Mononuclear cell (primary cell): ENCODE measurements around the gene CAMK2A. TPM values are rescaled to one million over a fixed set of nuclear protein-coding genes. Genes with fewer than 3 reads are reported as not detected.
"Not testable (repeated sequence)": the region's sequence is repeated elsewhere in the genome, so short reads cannot be mapped to it uniquely, and the experiment has no call there.

Experiments
- H3K27me3 ChIP-seq: 2 replicates; pipeline ENCODE4 v1.6.0; 2011; ENCODE audit warnings: low read length, control low read depth; ENCODE audit not compliant: insufficient read depth
- H3K4me1 ChIP-seq: 2 replicates; pipeline ENCODE4 v1.5.1; 2011; ENCODE audit warnings: mild to moderate bottlenecking, low read length, control low read depth; ENCODE audit not compliant: insufficient read depth
- H3K4me3 ChIP-seq: 2 replicates; pipeline ENCODE4 v1.5.1; 2011; ENCODE audit warnings: mild to moderate bottlenecking, low read length, moderate library complexity
- H3K9me3 ChIP-seq: 2 replicates; pipeline ENCODE4 v1.5.1; 2011; ENCODE audit warnings: low read depth, mild to moderate bottlenecking, control low read depth, low read length
- total RNA-seq: library from RNA; depleted of rRNA; stranded (reverse); fragments of >200 nt; gene quantifications from one replicate; pipeline ENCODE4 v1.2.3, GENCODE V29; 2012

The CAMK2A gene
- total RNA-seq, 1 donor, result 0.94 TPM

DNA sequence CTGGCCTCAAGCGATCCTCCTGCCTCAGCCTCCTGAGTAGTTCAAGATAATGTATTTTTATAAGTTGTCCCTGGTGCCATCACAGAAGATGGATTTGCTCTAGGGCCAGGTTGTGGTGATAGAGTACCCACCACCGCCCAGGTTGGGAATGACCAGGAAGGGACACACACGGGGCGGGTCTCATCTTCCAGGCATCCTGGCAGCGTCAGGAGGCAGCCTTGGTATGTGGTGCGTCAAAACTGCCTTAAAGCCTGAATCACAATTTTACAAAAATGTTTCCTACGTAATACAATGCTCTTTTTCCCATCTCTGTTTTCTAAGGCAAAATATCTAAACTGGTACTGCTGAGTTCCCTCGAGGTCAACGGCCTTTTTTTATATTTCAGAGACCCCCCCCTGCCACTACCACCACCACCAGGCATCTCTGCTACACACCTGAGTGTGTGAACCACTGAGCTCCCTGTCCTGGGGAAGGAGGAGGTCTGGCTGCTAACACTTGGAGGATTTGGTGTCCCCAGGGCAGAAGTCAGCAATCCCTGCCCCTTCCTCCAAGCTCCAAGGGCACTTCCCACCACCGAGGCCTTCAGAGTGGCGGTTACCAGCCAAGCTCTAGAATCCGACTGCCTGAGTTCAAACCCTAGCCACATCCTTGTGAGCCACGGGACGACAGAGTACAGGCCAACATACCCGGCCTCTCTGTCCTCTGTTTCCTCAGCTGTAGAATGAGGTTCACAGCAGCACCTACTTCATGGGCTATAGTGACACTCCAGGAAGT is 52.4 kb downstream of the CAMK2A start:
- Histone ChIP-seq H3K4me3 (no peak overlapping the region), H3K4me1 (peaks cover 10% of the 10 kb centered on the region), H3K27me3 (no peaks in the 10 kb centered on the region), H3K9me3 (no peaks in the 10 kb centered on the region)

DNA sequence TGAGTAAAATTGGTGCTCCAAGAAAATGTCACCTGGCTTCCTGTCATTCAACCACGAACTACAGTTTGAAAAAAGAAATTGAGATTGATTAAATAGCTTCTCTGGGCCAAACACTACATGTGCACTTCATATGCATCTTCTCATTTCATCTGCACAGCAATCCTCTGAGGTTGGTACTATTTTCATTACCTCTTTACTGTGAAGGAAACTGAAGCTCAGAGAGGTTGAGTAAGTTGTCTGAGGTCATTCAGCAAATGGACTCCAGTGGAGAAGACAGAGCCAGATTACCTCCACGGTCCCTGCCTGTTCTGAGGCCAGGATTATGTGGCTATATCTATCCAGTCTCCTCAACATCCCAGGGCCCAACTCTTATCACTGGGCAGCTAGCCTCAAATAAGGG is 53.3 kb downstream of the CAMK2A start:
- Histone ChIP-seq H3K4me3 (no peak overlapping the region), H3K27me3 (no peaks in the 10 kb centered on the region), H3K9me3 (no peaks in the 10 kb centered on the region), H3K4me1 (peaks cover 10% of the 10 kb centered on the region)

DNA sequence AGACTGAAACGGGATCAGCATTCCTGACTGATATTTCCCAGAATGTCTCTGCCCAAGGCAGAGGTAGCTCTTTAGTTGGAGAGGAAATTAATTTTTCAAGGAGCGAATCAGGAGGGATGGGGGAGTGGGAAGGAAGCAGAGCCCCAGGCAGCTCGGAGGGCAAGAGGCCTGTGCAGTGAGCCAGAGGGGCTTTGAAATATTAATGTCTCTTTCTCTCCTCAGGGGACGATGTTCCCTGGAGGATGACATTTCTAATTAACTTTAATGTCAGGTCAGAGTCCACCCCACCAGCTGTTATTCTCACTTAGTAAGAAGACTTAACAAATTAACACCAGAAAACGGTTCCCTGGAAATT is 54.1 kb downstream of the CAMK2A start:
- peaks cover 10% of the 10 kb centered on the region for H3K4me1 ChIP-seq

DNA sequence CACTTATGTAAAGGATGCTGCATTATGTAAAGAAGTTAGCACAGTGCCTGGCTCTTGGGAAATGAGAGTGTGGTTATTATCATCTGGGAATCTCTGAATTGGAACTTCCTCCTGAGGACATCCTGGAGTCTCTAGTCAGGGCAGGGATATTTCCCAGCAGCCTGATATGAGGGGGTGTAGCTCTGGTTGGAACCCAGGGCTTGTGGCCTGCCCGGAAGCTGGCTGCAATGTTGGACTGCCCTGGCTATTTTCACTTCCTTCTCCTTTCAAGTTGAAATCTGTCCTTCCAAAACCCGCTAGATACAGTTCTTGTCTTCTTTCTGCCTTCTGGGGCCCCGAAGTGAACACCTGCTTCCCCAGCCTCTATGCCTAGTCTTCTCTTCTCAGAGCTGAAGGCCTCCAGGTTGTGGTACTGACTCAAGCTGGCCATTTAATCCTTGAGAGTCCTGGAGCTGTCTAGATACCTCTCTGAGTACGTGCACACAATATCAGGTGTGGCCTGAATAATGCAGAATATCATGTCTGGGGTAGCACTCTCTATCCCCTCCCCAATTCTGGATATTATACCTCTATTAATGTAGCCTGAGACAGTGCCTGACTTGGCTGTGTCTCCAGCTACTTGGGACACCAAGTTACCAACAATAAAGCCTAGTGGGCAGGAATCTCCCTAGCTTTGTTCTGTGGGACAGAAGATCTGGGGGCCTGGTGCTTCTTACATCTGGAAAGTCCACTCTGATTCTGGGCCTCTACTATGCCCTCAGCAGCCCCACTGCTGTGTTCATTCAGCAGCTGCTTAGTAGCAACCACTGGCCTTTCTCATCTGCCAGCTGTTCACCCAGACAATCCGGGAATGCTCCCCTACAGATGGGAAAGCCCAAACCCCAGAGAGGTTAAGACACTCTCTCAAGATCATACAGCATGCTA is 54.7 kb downstream of the CAMK2A start:
- H3K4me1 ChIP-seq, result peaks cover 10% of the 10 kb centered on the region
- H3K9me3 ChIP-seq, result no peaks in the 10 kb centered on the region
- no peaks in the 10 kb centered on the region for H3K27me3 ChIP-seq
- no peak overlapping the region for H3K4me3 ChIP-seq

More for the DNA sequence above, 54.1 kb downstream of the CAMK2A start:
- no peaks in the 10 kb centered on the region for H3K9me3 ChIP-seq
- no peak overlapping the region for H3K4me3 ChIP-seq
- H3K27me3 ChIP-seq, result no peaks in the 10 kb centered on the region

DNA sequence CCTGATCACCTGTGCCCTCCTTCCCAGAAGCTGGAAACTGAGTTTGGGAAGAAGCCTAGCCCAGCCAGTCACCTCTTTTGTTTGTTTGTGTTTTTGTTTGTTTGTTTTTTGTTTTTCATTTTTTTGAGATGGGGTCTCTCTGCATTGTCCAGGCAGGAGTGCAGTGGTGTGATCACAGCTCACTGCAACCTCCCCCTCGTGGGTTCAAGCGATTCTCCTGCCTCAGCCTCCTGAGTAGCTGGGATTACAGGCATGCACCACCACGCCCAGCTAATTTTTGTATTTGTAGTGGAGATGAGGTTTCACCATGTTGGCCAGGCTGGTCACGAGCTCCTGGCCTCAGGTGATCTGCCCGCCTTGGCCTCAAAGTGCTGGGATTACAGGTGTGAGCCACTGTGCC is 55.9 kb downstream of the CAMK2A start:
- not testable (repeated sequence) for H3K4me3 ChIP-seq, H3K4me1 ChIP-seq, H3K27me3 ChIP-seq, H3K9me3 ChIP-seq

DNA sequence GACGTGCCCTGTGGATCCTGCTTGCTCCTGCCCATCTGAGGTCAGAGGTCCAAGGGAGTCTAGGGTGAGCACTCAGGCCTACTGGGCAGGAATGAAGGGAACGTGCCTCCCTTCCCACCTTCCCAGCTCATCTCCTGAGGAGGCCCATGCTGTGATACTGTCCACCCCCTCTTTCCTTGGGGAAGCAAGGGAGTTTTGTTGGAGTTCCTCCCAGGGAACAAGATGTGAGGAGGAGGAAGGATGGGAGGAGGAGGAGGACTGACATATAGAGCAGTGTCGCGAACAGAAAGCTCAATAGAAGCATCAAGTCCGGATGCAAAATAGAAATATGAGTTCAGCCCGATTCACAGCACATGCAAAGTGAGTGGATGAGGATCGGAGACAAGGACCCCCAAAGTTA is 58.7 kb downstream of the CAMK2A start:
- H3K9me3 ChIP-seq, result no peaks in the 10 kb centered on the region
- H3K4me1 ChIP-seq, result peaks cover 10% of the 10 kb centered on the region
- no peak overlapping the region for H3K4me3 ChIP-seq
- H3K27me3 ChIP-seq, result no peaks in the 10 kb centered on the region

DNA sequence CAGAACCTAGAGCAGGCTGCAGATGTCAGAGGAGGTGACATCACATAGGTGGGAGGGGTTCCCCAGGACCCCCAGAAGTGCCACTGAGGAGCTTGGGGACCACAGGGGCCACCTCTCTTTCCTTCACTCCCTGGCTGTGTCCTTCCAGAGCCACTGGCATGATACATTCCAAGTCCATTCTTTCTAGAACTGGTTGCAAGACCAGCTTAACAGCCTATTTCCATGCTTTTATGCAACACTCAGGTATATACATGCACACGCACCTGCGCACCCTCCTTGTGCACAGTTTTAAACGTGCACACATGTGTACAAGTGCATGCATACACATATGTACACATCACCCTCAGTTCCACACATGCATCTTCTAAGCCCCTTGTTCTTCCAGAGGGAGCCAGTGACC is 60.0 kb downstream of the CAMK2A start:
- no peaks in the 10 kb centered on the region for H3K9me3 ChIP-seq
- H3K27me3 ChIP-seq, result no peaks in the 10 kb centered on the region
- no peak overlapping the region for H3K4me3 ChIP-seq
- H3K4me1 ChIP-seq, result peaks cover 2% of the 10 kb centered on the region

DNA sequence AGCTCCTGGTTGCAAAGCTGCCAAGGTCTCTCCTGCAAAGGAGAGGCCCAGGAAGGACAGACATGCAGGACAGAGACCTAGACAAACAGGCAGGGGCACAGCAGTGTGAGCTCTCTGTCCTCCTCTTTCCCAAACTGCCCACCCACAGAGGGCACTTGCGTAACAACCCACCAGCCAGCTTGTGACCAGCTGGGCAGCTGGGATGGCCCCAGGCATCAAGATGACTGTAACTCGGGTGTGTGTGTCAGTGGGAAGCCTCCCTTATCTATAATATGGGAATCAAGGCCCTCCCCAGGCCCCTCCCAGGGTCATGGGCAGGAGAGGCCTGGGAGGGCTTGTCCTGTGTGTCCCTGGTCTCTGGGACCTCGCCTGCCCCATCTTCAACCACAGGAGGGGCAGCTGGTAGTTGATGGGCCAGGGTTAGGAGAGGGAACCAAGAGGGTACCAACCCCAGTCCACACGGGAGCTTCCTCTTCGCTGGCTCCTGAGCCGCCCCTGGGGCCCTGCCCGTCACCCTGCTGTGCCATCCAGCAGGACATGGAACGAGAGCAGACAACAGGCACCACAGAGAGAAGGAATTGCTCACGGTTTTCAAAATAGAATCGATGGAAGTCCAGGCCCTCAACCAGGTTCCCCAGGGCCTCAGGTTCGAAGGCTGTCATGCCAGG is 61.8 kb downstream of the CAMK2A start:
- Histone ChIP-seq H3K27me3 (no peaks in the 10 kb centered on the region), H3K9me3 (no peaks in the 10 kb centered on the region), H3K4me1 (no peaks in the 10 kb centered on the region), H3K4me3 (no peak overlapping the region)

DNA sequence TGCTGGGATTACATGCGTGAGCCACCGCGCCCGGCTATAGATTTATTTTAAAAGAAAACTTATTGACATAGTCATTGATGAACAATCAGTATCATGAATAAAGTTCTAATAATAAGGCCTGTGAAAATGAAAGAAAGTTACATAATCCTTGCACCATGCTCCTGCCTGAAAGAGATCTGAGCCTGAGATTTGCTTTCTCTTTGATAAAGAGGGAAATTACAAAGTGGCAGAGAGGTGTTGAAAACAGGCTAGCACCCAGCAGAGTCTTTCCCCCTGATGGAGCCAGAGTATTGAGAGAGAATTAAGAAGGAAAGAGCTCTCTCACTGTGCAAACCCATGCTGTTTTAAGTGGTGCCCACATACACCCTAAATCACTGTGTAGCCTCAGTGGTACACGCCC is 62.5 kb downstream of the CAMK2A start:
- H3K9me3 ChIP-seq, result no peaks in the 10 kb centered on the region
- H3K27me3 ChIP-seq, result no peaks in the 10 kb centered on the region
- H3K4me3 ChIP-seq, result no peak overlapping the region
- H3K4me1 ChIP-seq, result no peaks in the 10 kb centered on the region

DNA sequence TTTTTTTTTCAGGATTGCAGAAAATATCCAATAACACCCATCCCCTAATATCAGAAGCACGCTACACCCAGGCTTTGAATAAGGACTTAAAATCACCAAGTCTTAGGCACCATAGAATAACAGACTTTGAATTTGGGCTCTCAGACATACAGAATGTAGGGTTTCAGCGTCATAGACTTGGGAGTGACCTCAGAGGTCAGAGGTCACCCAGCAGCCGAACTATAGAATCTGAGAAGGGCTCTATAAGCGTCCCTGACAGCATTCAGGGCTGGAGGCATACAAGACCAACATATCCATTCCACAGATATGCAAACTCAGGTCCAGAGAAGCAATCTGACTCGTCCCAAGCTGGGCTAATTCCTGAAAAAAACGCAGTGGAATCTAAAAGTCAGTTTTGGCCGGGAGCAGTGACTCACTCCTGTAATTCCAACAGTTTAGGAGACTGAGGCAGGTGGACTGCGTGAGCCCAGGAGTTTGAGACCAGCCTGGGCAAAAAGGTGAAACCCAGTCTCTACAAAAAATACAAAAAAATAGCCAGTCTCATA is 65.0 kb downstream of the CAMK2A start:
- Histone ChIP-seq H3K27me3 (no peaks in the 10 kb centered on the region), H3K4me1 (no peaks in the 10 kb centered on the region)

DNA sequence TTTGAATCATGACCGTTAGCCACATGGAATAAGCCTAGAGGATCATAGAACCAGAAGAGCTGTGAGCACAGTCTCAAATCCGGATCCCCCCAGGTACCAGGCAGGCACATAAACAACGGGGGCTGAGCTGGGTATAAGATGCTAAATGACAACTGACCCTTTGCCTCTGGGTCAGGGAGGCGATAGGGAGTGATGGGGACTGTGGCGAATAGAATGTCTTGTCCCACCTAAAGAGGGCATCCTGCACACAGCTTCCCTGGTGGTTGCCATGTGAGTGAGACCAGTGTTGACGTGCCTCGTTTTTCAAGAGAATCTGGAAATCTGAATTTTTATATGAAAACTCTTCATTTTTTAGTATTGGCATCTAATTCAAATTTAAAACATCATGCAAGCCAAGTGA is 66.1 kb downstream of the CAMK2A start:
- H3K4me3 ChIP-seq, result no peak overlapping the region

More for the DNA sequence above, 65.0 kb downstream of the CAMK2A start:
- Histone ChIP-seq H3K9me3 (no peaks in the 10 kb centered on the region), H3K4me3 (no peak overlapping the region)

DNA sequence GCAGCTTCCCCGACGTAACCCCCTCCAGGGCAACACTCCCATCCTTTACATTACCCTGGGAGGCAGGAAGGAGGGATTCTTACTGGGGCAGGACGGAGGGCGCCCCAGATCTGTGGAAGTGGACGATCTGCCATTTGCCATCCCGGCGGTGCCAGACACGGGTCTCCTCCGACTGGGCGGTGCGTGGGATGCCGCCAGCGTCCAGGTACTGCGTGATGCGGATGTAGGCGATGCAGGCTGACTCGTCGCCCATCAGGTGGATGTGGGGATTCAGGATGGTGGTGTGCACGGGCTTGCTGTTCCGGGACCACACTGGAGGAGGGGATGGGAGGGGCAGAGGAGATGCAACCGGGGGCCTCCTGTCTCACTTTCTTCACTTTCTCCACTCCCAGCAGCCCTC is 66.7 kb downstream of the CAMK2A start:
- H3K27me3 ChIP-seq, result no peaks in the 10 kb centered on the region
- H3K4me3 ChIP-seq, result no peak overlapping the region
- H3K9me3 ChIP-seq, result no peaks in the 10 kb centered on the region
- H3K4me1 ChIP-seq, result no peaks in the 10 kb centered on the region

More for the DNA sequence above, 66.1 kb downstream of the CAMK2A start:
- H3K27me3 ChIP-seq, result no peaks in the 10 kb centered on the region
- H3K4me1 ChIP-seq, result no peaks in the 10 kb centered on the region
- H3K9me3 ChIP-seq, result no peaks in the 10 kb centered on the region

DNA sequence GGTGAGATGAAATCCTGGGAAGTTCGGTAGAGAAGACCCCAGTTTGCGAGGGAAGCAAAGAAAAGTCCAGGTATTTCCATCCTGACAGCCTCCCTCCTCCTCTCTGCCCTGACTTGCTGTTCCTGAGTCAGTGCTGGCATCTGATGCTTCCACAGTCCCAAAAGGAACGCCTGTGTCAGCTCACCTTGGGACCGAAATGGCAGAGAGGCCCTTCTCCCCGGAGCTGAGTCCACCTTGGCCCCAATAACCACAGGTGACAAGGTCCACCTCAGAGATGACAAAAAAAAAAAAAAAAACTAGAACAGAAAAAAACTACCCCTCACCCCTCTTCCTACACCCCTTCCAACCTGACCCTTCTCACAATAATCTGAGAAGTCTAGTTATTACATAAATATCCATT is 68.1 kb downstream of the CAMK2A start:
- no peaks in the 10 kb centered on the region for H3K9me3 ChIP-seq
- H3K27me3 ChIP-seq, result no peaks in the 10 kb centered on the region
- H3K4me3 ChIP-seq, result no peak overlapping the region
- H3K4me1 ChIP-seq, result no peaks in the 10 kb centered on the region

DNA sequence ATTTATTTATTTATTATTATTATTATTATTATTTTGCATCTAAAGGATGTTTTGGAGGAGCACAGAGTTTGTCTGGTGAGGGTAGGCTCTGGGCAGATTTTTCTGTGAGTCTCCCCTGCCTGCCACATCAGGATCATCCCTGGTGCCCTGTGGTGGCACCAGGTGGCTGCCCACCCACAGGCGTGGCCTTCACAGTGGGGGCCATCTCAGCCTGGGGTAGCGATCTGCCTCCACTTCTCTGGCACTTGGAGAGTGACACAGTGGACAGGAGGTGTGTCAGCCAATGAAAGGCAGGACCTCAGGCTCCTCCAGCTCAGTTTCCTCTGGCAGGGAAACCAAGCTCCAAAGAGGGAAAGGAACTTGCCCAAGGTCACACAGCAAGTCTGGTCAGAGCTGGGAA is 69.7 kb downstream of the CAMK2A start:
- Histone ChIP-seq H3K4me3 (no peak overlapping the region), H3K27me3 (no peaks in the 10 kb centered on the region), H3K4me1 (no peaks in the 10 kb centered on the region)

DNA sequence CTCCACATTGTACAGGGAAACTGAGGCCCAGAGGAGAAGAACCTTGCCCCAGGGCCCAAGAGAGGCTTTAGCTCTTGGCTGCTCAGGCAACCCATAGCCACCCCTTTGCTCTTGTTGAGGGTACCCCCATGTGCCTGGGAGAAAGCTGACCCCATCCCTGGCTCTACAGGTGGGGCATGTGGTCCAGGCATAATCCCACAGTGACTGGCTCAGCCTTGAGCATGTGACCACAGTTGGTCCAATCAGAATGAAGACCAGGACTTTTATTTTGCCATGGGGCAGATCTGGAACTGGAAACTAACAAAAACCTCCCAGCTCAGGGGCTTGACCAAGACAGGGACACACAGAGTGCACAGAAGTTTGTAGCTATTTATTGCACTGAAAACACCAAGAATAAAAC is 70.4 kb downstream of the CAMK2A start:
- no peaks in the 10 kb centered on the region for H3K4me1 ChIP-seq
- no peak overlapping the region for H3K4me3 ChIP-seq
- H3K9me3 ChIP-seq, result no peaks in the 10 kb centered on the region
- no peaks in the 10 kb centered on the region for H3K27me3 ChIP-seq

More for the DNA sequence above, 69.7 kb downstream of the CAMK2A start:
- H3K9me3 ChIP-seq, result no peaks in the 10 kb centered on the region
